GM18858 (cell line): ENCODE results near the gene SLC25A19.

Experiments
- ATAC-seq: cut with Tn5 transposase; IDR thresholded peaks from one replicate; pipeline ENCODE4 v1.9.1; 2021; ENCODE audit not compliant: unreplicated experiment

SLC25A19 gene

GRCh38 chr17:75241996-75242460 is 47.2 kb downstream of the SLC25A19 start:
- no peak for ATAC-seq

GRCh38 chr17:75241502-75241901 is 47.7 kb downstream of the SLC25A19 start:
- no peak for ATAC-seq

- ATAC-seq = no peak
These were observed 48.1 kb downstream of the SLC25A19 start for GRCh38 chr17:75241143-75241430.

GRCh38 chr17:75240394-75241142 is 48.7 kb downstream of the SLC25A19 start:
- no peak for ATAC-seq

GRCh38 chr17:75239778-75240393 is 49.3 kb downstream of the SLC25A19 start:
- no peak for ATAC-seq

- no peak for ATAC-seq
These were observed 50.0 kb downstream of the SLC25A19 start for GRCh38 chr17:75239214-75239613.

- no peak for ATAC-seq
These were observed 50.5 kb downstream of the SLC25A19 start for GRCh38 chr17:75238684-75239191.

GRCh38 chr17:75238020-75238580 is 51.1 kb downstream of the SLC25A19 start:
- no peak for ATAC-seq

- no peak for ATAC-seq
These were observed 51.9 kb downstream of the SLC25A19 start for GRCh38 chr17:75237100-75238014.

GRCh38 chr17:75232786-75233185 is 56.4 kb downstream of the SLC25A19 start:
- ATAC-seq = no peak

- no peak for ATAC-seq
These were observed 57.3 kb downstream of the SLC25A19 start for GRCh38 chr17:75231741-75232464.

- ATAC-seq = no peak
These were observed 58.2 kb downstream of the SLC25A19 start for GRCh38 chr17:75231071-75231470.

GRCh38 chr17:75228847-75229246 is 60.4 kb downstream of the SLC25A19 start:
- ATAC-seq = no peak

- ATAC-seq = no peak
These were observed 60.9 kb downstream of the SLC25A19 start for GRCh38 chr17:75228305-75228704.

GRCh38 chr17:75227729-75228128 is 61.5 kb downstream of the SLC25A19 start:
- ATAC-seq = no peak

- ATAC-seq = no peak
These were observed 64.2 kb downstream of the SLC25A19 start for GRCh38 chr17:75225016-75225415.
